SU-DHL-6 (cell line): ENCODE measurements around the gene SMAD2.

Experiments
- EZH2phosphoT487 ChIP-seq: fragments of 200-600 bp; sonication (generic), shearing (Covaris generic); conservative IDR thresholded peaks from 2 replicates; pipeline ENCODE4 v1.6.1; 2018; ENCODE audit warnings: mild to moderate bottlenecking, antibody characterized with exemption, low read length, moderate library complexity, mixed read lengths
- TF ChIP-seq, protein P1 (sequence below): fragments of 200-600 bp; sonication (generic); IDR thresholded peaks from one replicate; pipeline ENCODE4 v1.5.1; 2017; ENCODE audit warnings: antibody characterized with exemption, mild to moderate bottlenecking, low read length, moderate library complexity; ENCODE audit not compliant: insufficient read depth, poor library complexity, severe bottlenecking

DNA sequence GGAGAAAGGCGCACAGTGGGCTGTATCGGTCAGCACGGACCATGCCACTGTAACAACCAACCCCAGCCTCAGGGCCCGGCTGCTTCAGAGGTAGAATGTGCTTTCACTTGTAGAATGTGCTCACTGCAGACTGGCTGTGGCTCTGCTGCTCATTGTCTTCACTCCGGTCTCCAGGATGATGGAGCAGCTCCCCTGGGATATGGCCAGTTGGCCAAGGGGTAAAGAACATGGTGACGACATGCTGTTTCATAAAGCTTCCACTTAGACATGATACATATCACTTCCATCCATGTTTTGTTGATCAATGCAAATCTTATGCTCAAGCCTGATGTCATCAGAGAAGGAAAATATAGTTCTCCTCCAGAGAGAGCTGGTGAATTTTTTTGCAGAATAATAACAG lies 127.7 kb downstream of the SMAD2 start:
- TF ChIP-seq, protein P1, sequence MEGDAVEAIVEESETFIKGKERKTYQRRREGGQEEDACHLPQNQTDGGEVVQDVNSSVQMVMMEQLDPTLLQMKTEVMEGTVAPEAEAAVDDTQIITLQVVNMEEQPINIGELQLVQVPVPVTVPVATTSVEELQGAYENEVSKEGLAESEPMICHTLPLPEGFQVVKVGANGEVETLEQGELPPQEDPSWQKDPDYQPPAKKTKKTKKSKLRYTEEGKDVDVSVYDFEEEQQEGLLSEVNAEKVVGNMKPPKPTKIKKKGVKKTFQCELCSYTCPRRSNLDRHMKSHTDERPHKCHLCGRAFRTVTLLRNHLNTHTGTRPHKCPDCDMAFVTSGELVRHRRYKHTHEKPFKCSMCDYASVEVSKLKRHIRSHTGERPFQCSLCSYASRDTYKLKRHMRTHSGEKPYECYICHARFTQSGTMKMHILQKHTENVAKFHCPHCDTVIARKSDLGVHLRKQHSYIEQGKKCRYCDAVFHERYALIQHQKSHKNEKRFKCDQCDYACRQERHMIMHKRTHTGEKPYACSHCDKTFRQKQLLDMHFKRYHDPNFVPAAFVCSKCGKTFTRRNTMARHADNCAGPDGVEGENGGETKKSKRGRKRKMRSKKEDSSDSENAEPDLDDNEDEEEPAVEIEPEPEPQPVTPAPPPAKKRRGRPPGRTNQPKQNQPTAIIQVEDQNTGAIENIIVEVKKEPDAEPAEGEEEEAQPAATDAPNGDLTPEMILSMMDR, result no peak
- TF ChIP-seq EZH2phosphoT487, result no peak
